ENCODE measurements around the gene RHNO1.

GRCh38 chr12:2877953-2878732 is 1.1 kb downstream of the RHNO1 start:
- TF ChIP-seq SIN3A (IDR thresholded peaks at IDR 0.05; ENCODE audit: borderline replicate concordance, insufficient read depth, low read depth, low read length) = no peak
- TF ChIP-seq CTCF (IDR thresholded peaks at IDR 0.05) = no peak

Data from Panc1 (cell line).